Motor neuron (in vitro differentiated cells): Measurements from ENCODE around the gene RPS6KA4. TPM values are rescaled to one million over a fixed set of nuclear protein-coding genes. Genes with fewer than 3 reads are reported as not detected.

Source experiments
- ATAC-seq, 8 experiments: fragments of 200-7000 bp; cut with Tn5 transposase; replicated peaks in 6 of 8; 2 replicates each; pipeline ENCODE4 v1.8.0; 2021; ENCODE audit warnings: mild to moderate bottlenecking in 8 of 8, moderate library complexity in 8 of 8
- H3K27ac ChIP-seq, 2 donors: fragments of 250-450 bp; sonication (Bioruptor Pico); 2 replicates each; pipeline ENCODE4 v1.9.0; 2021; ENCODE audit warnings: antibody characterized with exemption in 2 of 2, mild to moderate bottlenecking in 2 of 2, moderate library complexity in 1 of 2
- H3K4me1 ChIP-seq, 2 donors: fragments of 250-450 bp; sonication (Bioruptor Pico); replicated peaks in 1 of 2; 2 replicates each; pipeline ENCODE4 v1.6.1; 2021; ENCODE audit warnings: antibody characterized with exemption in 2 of 2, mild to moderate bottlenecking in 2 of 2, moderate library complexity in 1 of 2
- H3K4me3 ChIP-seq, 5 donors: fragments of 250-450 bp; sonication (Bioruptor Pico); 2 replicates each; pipeline ENCODE4 v1.9.0; 2021; ENCODE audit warnings: antibody characterized with exemption in 5 of 5, mild to moderate bottlenecking in 5 of 5, moderate library complexity in 4 of 5
- WGBS, 10 experiments: fragments of 450-650 bp; shearing (Covaris generic); methylation state at CpG; one replicate each; pipeline ENCODE4 v1.0.0; 2022; 5-methylcytosine and 5-hydroxymethylcytosine counted together
- in situ Hi-C, 9 experiments: fragments of 400-800 bp; cut with MboI; loops; one replicate each; pipeline ENCODE4 v1.15.0; 2021; ENCODE audit warnings: low sequenced_read_pairs in 9 of 9, low pct_unique_long_range_greater_than_20kb in 2 of 9; ENCODE audit not compliant: unreplicated experiment in 9 of 9
- total RNA-seq, 8 experiments: library from RNA; unstranded; fragments of 300-600 nt; gene quantifications; 2 replicates each; pipeline versions ENCODE4 v1.2.3 to v1.2.4, GENCODE V29; 2022

RPS6KA4 gene
- total RNA-seq, 8 experiments from 2014 or later: 5.0 to 48.1 (median 12.3) TPM

- Histone ChIP-seq H3K4me1 (no peaks in the 10 kb centered on the region), H3K27ac (no peak overlapping the region), H3K4me3 (no peak overlapping the region)
- ATAC-seq: no peak
- 92% methylated on average over 5 of the region's 46 CpGs; no CpG with 5 or more reads in 9 of the 10 experiments for WGBS, 10 experiments
- in situ Hi-C loops: no loop called here
Observed at GRCh38 chr11:64367931-64368672, 9.1 kb downstream of the RPS6KA4 start.

GRCh38 chr11:64368673-64369074 is 9.7 kb downstream of the RPS6KA4 start:
- Histone ChIP-seq H3K27ac (no peak overlapping the region), H3K4me3 (no peak overlapping the region), H3K4me1 (no peaks in the 10 kb centered on the region)
- ATAC-seq: peak in 1 of 8 experiments; percentile 5
- in situ Hi-C loops: no loop called here
- 97 to 100% (median 99%) methylated on average over 1 to 7 of the region's 28 CpGs; no CpG with 5 or more reads in 6 of the 10 experiments for WGBS, 10 experiments

GRCh38 chr11:64369440-64370421 is 10.8 kb downstream of the RPS6KA4 start:
- WGBS, 10 experiments: 80 to 98% methylated on average over 1 to 17 of the region's 82 CpGs; no CpG with 5 or more reads in 8 of the 10 experiments
- Histone ChIP-seq H3K27ac (no peak overlapping the region), H3K4me3 (no peak overlapping the region), H3K4me1 (no peaks in the 10 kb centered on the region)
- in situ Hi-C loops: no loop called here
- peak in 3 of 8 experiments; percentile 9 to 20 (median 13) for ATAC-seq

- Histone ChIP-seq H3K27ac (no peak overlapping the region), H3K4me3 (no peak overlapping the region), H3K4me1 (no peaks in the 10 kb centered on the region)
- in situ Hi-C loops: no loop called here
- WGBS, 10 experiments: no CpG with 5 or more reads among the region's 22 CpGs
- ATAC-seq: peak in 2 of 8 experiments; percentile 16 to 29
Observed at GRCh38 chr11:64371201-64371600, 12.2 kb downstream of the RPS6KA4 start.

- WGBS, 10 experiments: 60 to 100% (median 80%) methylated on average over 1 to 5 of the region's 6 CpGs; no CpG with 5 or more reads in 5 of the 10 experiments
- in situ Hi-C loops: no loop called here
- H3K4me3 ChIP-seq: no peak overlapping the region
- no peaks in the 10 kb centered on the region for H3K4me1 ChIP-seq
- ATAC-seq: no peak
- H3K27ac ChIP-seq: no peak overlapping the region
Observed at GRCh38 chr11:64372021-64372420, 13.1 kb downstream of the RPS6KA4 start.

- no peak overlapping the region for H3K27ac ChIP-seq
- in situ Hi-C loops: no loop called here
Observed at GRCh38 chr11:64372802-64373597, 14.0 kb downstream of the RPS6KA4 start.

GRCh38 chr11:64373598-64373974 is 14.6 kb downstream of the RPS6KA4 start:
- Histone ChIP-seq H3K4me3 (no peak overlapping the region), H3K4me1 (peaks cover 0 to 6% of the 10 kb centered on the region in 2 donors), H3K27ac (no peak overlapping the region)
- in situ Hi-C loops: no loop called here
- 55 to 89% (median 78%) methylated on average over 1 to 2 of the region's 5 CpGs; no CpG with 5 or more reads in 2 of the 10 experiments for WGBS, 10 experiments
- no peak for ATAC-seq

More at GRCh38 chr11:64372802-64373597, 14.0 kb downstream of the RPS6KA4 start:
- H3K4me3 ChIP-seq: no peak overlapping the region
- WGBS, 10 experiments: 0 to 100% (median 80%) methylated on average over 1 to 6 of the region's 18 CpGs; no CpG with 5 or more reads in 6 of the 10 experiments
- peak; percentile 19 to 85 (median 75) for ATAC-seq
- no peaks in the 10 kb centered on the region for H3K4me1 ChIP-seq

GRCh38 chr11:64376071-64376470 is 17.1 kb downstream of the RPS6KA4 start:
- H3K4me3 ChIP-seq: no peak overlapping the region
- H3K4me1 ChIP-seq: peaks cover 4 to 10% of the 10 kb centered on the region in 2 donors
- H3K27ac ChIP-seq: no peak overlapping the region
- no peak for ATAC-seq
- in situ Hi-C loops: no loop called here
- WGBS, 10 experiments: 57 to 100% (median 78%) methylated on average over 1 to 4 of the region's 7 CpGs; no CpG with 5 or more reads in 4 of the 10 experiments

- peaks cover 4 to 10% of the 10 kb centered on the region in 2 donors for H3K4me1 ChIP-seq
- no peak overlapping the region for H3K27ac ChIP-seq
- ATAC-seq: peak in 7 of 8 experiments; percentile 34 to 70 (median 49)
- in situ Hi-C loops: no loop called here
- H3K4me3 ChIP-seq: no peak overlapping the region
- WGBS, 10 experiments: 0 to 92% (median 68%) methylated on average over 1 to 14 of the region's 14 CpGs
Observed at GRCh38 chr11:64378335-64378880, 19.4 kb downstream of the RPS6KA4 start.

- 60 to 100% (median 83%) methylated on average over 1 to 5 of the region's 15 CpGs; no CpG with 5 or more reads in 5 of the 10 experiments for WGBS, 10 experiments
- ATAC-seq: no peak
- Histone ChIP-seq H3K4me1 (peaks cover 4 to 10% of the 10 kb centered on the region in 2 donors), H3K4me3 (no peak overlapping the region), H3K27ac (no peak overlapping the region)
- in situ Hi-C loops: no loop called here
Observed at GRCh38 chr11:64379160-64379559, 20.2 kb downstream of the RPS6KA4 start.

GRCh38 chr11:64379817-64380709 is 21.1 kb downstream of the RPS6KA4 start:
- Histone ChIP-seq H3K4me1 (peaks cover 4 to 10% of the 10 kb centered on the region in 2 donors), H3K4me3 (no peak overlapping the region), H3K27ac (no peak overlapping the region)
- in situ Hi-C loops: no loop called here
- 58 to 87% (median 80%) methylated on average over 1 to 17 of the region's 35 CpGs; no CpG with 5 or more reads in 2 of the 10 experiments for WGBS, 10 experiments
- ATAC-seq: peak in 7 of 8 experiments; percentile 45 to 76 (median 64)
